Osteoblast (primary cell): Measurements from ENCODE around the gene CABP7. TPM values are rescaled to one million over a fixed set of nuclear protein-coding genes. Genes with fewer than 3 reads are reported as not detected.
A peak's percentile ranks its signal among the peaks of the same experiment; 100 is the strongest.

Experiments used
- DNase-seq: peaks from one replicate; pipeline ENCODE4 v3.0.0; 2011; ENCODE audit warnings: low spot score, mixed read lengths; ENCODE audit not compliant: insufficient read length; ENCODE audit errors: missing footprints
- H2AFZ ChIP-seq: 2 replicates; pipeline ENCODE4 v1.6.0; 2011; ENCODE audit warnings: mild to moderate bottlenecking, low read length
- H3K27ac ChIP-seq: 2 replicates; pipeline ENCODE4 v1.5.1; 2011; ENCODE audit warnings: mild to moderate bottlenecking, low read depth, low read length, moderate library complexity
- H3K27me3 ChIP-seq: 2 replicates; pipeline ENCODE4 v1.6.0; 2012; ENCODE audit warnings: mild to moderate bottlenecking, control low read depth, inconsistent platforms, low read length, moderate library complexity; ENCODE audit not compliant: insufficient read depth
- H3K36me3 ChIP-seq: 2 replicates; pipeline ENCODE4 v1.5.1; 2011; ENCODE audit warnings: mild to moderate bottlenecking, low read length, control low read depth, moderate library complexity; ENCODE audit not compliant: insufficient read depth
- H3K4me1 ChIP-seq: 2 replicates; pipeline ENCODE4 v1.5.1; 2011; ENCODE audit warnings: mild to moderate bottlenecking, low read length, control low read depth, moderate library complexity; ENCODE audit not compliant: insufficient read depth
- H3K4me2 ChIP-seq: 2 replicates; pipeline ENCODE4 v1.6.0; 2011; ENCODE audit warnings: mild to moderate bottlenecking, low read length; ENCODE audit not compliant: insufficient read depth
- H3K4me3 ChIP-seq: fragments of 200-600 bp; sonication (generic); 3 replicates; pipeline ENCODE4 v1.5.1; 2012; ENCODE audit warnings: mild to moderate bottlenecking, low read length, inconsistent platforms; ENCODE audit not compliant: insufficient read depth
- H3K79me2 ChIP-seq: 2 replicates; pipeline ENCODE4 v1.6.0; 2012; ENCODE audit warnings: mild to moderate bottlenecking, low read length, control low read depth, inconsistent platforms; ENCODE audit not compliant: insufficient read depth
- H3K9me3 ChIP-seq: 2 replicates; pipeline ENCODE4 v1.5.1; 2011; ENCODE audit warnings: low read depth, low read length, control low read depth
- H4K20me1 ChIP-seq: 2 replicates; pipeline ENCODE4 v1.6.0; 2012; ENCODE audit warnings: mild to moderate bottlenecking, low read length, control low read depth; ENCODE audit not compliant: insufficient read depth
- CTCF ChIP-seq: IDR thresholded peaks from 2 replicates; pipeline ENCODE4 v1.5.1; 2011; ENCODE audit warnings: mild to moderate bottlenecking, low read depth, low read length, moderate library complexity; ENCODE audit errors: extremely low read depth
- total RNA-seq: library from RNA; depleted of rRNA; stranded (reverse); fragments of >200 nt; gene quantifications from 2 replicates; pipeline ENCODE4 v1.2.3, GENCODE V29; 2012

The CABP7 gene
- total RNA-seq, 1 donor: not detected

- H3K36me3 ChIP-seq: peaks cover 6% of the 10 kb centered on the region
- H3K27me3 ChIP-seq: no peaks in the 10 kb centered on the region
- peaks cover 3% of the 10 kb centered on the region for H4K20me1 ChIP-seq
- H3K4me2 ChIP-seq: no peak overlapping the region
- TF ChIP-seq CTCF: no peak
- H3K4me3 ChIP-seq: no peak overlapping the region
- H3K27ac ChIP-seq: no peak overlapping the region
- no peak overlapping the region for H2AFZ ChIP-seq
- no peaks in the 10 kb centered on the region for H3K79me2 ChIP-seq
- H3K9me3 ChIP-seq: no peaks in the 10 kb centered on the region
- H3K4me1 ChIP-seq: peaks cover 8% of the 10 kb centered on the region
- DNase-seq: peak; percentile 74
Observed at GRCh38 chr22:29740216-29740615, 20.4 kb downstream of the CABP7 start.

GRCh38 chr22:29741926-29742325, 22.1 kb downstream of the CABP7 start:
- H3K27ac ChIP-seq: no peak overlapping the region
- no peaks in the 10 kb centered on the region for H3K79me2 ChIP-seq
- DNase-seq: peak; percentile 61
- peaks cover 3% of the 10 kb centered on the region for H4K20me1 ChIP-seq
- H3K4me2 ChIP-seq: no peak overlapping the region
- no peak overlapping the region for H3K4me3 ChIP-seq
- H2AFZ ChIP-seq: no peak overlapping the region
- H3K4me1 ChIP-seq: peaks cover 12% of the 10 kb centered on the region
- no peak for TF ChIP-seq CTCF
- H3K27me3 ChIP-seq: no peaks in the 10 kb centered on the region
- no peaks in the 10 kb centered on the region for H3K9me3 ChIP-seq
- H3K36me3 ChIP-seq: peaks cover 6% of the 10 kb centered on the region

- H3K4me1 ChIP-seq: peaks cover 12% of the 10 kb centered on the region
- H3K27me3 ChIP-seq: no peaks in the 10 kb centered on the region
- no peak overlapping the region for H3K27ac ChIP-seq
- no peak for TF ChIP-seq CTCF
- no peak overlapping the region for H3K4me3 ChIP-seq
- no peak overlapping the region for H3K4me2 ChIP-seq
- peaks cover 6% of the 10 kb centered on the region for H3K36me3 ChIP-seq
- H3K9me3 ChIP-seq: no peaks in the 10 kb centered on the region
- peaks cover 3% of the 10 kb centered on the region for H4K20me1 ChIP-seq
- no peaks in the 10 kb centered on the region for H3K79me2 ChIP-seq
- no peak overlapping the region for H2AFZ ChIP-seq
- peak; percentile 42 for DNase-seq
Observed at GRCh38 chr22:29742326-29742725, 22.5 kb downstream of the CABP7 start.

- TF ChIP-seq CTCF: no peak
- Histone ChIP-seq H3K4me1 (peaks cover 12% of the 10 kb centered on the region), H3K79me2 (no peaks in the 10 kb centered on the region), H3K4me3 (no peak overlapping the region), H4K20me1 (peaks cover 3% of the 10 kb centered on the region), H3K27ac (peak overlapping the region; percentile 2), H3K27me3 (no peaks in the 10 kb centered on the region), H2AFZ (no peak overlapping the region), H3K4me2 (no peak overlapping the region), H3K36me3 (peaks cover 6% of the 10 kb centered on the region), H3K9me3 (no peaks in the 10 kb centered on the region)
- DNase-seq: peak; percentile 91
Observed at GRCh38 chr22:29744902-29745301, 25.1 kb downstream of the CABP7 start.
